HUES64 (cell line): ENCODE measurements around the gene TMEM132D.

ENCODE experiments used
- H3K27ac ChIP-seq: 2 replicates; pipeline ENCODE4 v1.7.0; 2013; ENCODE audit warnings: low read depth, low read length, inconsistent platforms
- H3K27me3 ChIP-seq: 2 replicates; pipeline ENCODE4 v1.6.1; 2013; ENCODE audit warnings: mild to moderate bottlenecking, low read length; ENCODE audit not compliant: insufficient read depth
- H3K36me3 ChIP-seq: 2 replicates; pipeline ENCODE4 v1.6.1; 2013; ENCODE audit warnings: mild to moderate bottlenecking, low read length; ENCODE audit not compliant: insufficient read depth
- H3K4me1 ChIP-seq: 2 replicates; pipeline ENCODE4 v1.6.1; 2013; ENCODE audit warnings: mild to moderate bottlenecking, low read length, moderate library complexity; ENCODE audit not compliant: insufficient read depth
- H3K4me3 ChIP-seq: 2 replicates; pipeline ENCODE4 v1.5.1; 2013; ENCODE audit warnings: mild to moderate bottlenecking, low read length, moderate library complexity
- H3K9ac ChIP-seq: 2 replicates; pipeline ENCODE4 v1.6.1; 2013; ENCODE audit warnings: mild to moderate bottlenecking, low read depth, low read length
- H3K9me3 ChIP-seq: 2 replicates; pipeline ENCODE4 v1.6.1; 2013; ENCODE audit warnings: low read depth, low read length; ENCODE audit not compliant: insufficient read depth
- WGBS: fragments of 150-250, 120-280 bp; methylation state at CpG from one replicate; pipeline ENCODE4 v1.1.7; 2013; ENCODE audit warnings: missing lambda C conversion rate; 5-methylcytosine and 5-hydroxymethylcytosine counted together

TMEM132D gene

GRCh38 chr12:129366656-129367055 is 537.2 kb downstream of the TMEM132D start:
- no peaks in the 10 kb centered on the region for H3K36me3 ChIP-seq
- H3K4me1 ChIP-seq, result no peaks in the 10 kb centered on the region
- H3K27ac ChIP-seq, result no peak overlapping the region
- WGBS, result 92% methylated on average over 9 of the region's 9 CpGs
- H3K4me3 ChIP-seq, result no peak overlapping the region
- no peaks in the 10 kb centered on the region for H3K9me3 ChIP-seq
- no peaks in the 10 kb centered on the region for H3K27me3 ChIP-seq
- H3K9ac ChIP-seq, result no peak overlapping the region

DNA sequence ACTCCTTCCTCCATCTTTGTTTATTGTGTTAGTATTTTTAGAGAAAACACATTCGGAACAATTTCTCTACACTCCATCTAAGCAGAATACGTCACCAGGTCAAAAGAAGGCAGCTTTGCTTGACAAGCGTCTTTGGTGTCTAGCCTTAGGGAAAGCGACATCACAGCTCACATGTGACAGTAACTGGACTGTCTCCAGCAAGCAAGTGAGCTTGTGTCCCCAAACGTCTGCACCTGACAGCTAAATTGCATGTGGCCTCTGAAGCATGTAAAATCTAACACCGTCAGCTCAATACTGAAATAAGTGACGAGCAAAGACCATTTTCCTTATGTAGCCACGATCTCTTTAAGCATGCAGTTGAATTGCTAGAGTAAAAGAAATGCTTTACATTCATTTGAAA is 540.8 kb downstream of the TMEM132D start:
- H3K4me1 ChIP-seq, result no peaks in the 10 kb centered on the region
- H3K9ac ChIP-seq, result no peak overlapping the region
- 95% methylated on average over 8 of the region's 8 CpGs for WGBS
- no peak overlapping the region for H3K27ac ChIP-seq
- no peak overlapping the region for H3K4me3 ChIP-seq
- H3K36me3 ChIP-seq, result no peaks in the 10 kb centered on the region
- no peaks in the 10 kb centered on the region for H3K27me3 ChIP-seq
- H3K9me3 ChIP-seq, result no peaks in the 10 kb centered on the region

- Histone ChIP-seq H3K27me3 (no peaks in the 10 kb centered on the region), H3K9me3 (no peaks in the 10 kb centered on the region), H3K4me1 (no peaks in the 10 kb centered on the region), H3K36me3 (no peaks in the 10 kb centered on the region), H3K27ac (no peak overlapping the region), H3K4me3 (no peak overlapping the region), H3K9ac (no peak overlapping the region)
- 94% methylated on average over 6 of the region's 6 CpGs for WGBS
Measured at GRCh38 chr12:129357233-129357632, 546.6 kb downstream of the TMEM132D start.

GRCh38 chr12:129351481-129351880 is 552.3 kb downstream of the TMEM132D start:
- H3K27ac ChIP-seq, result no peak overlapping the region
- no peaks in the 10 kb centered on the region for H3K9me3 ChIP-seq
- H3K4me1 ChIP-seq, result no peaks in the 10 kb centered on the region
- no peak overlapping the region for H3K4me3 ChIP-seq
- no peaks in the 10 kb centered on the region for H3K36me3 ChIP-seq
- no peaks in the 10 kb centered on the region for H3K27me3 ChIP-seq
- 98% methylated on average over 6 of the region's 6 CpGs for WGBS
- H3K9ac ChIP-seq, result no peak overlapping the region

DNA sequence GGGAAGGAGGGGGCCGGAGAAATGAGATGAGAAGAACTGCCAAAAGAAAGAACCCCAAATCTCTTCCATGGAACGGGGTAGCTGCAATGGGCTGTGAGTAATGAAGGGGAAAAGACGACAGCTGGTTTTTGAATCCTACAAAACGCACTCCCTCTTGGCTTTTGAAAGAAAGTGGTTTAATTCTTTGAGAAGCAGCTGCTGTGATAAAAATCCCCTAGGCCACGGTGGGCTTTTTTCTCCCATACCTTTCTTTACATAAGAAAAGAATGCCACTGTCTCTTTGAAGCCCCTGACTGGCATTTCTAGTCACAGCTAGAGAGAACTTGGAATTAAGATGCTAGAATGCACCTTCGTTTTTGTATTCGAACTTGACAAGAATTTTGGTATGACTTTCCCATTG is 564.5 kb downstream of the TMEM132D start:
- 36% methylated on average over 7 of the region's 7 CpGs for WGBS
- H3K4me1 ChIP-seq, result peaks cover 24% of the 10 kb centered on the region
- H3K9ac ChIP-seq, result no peak overlapping the region
- no peak overlapping the region for H3K4me3 ChIP-seq
- no peaks in the 10 kb centered on the region for H3K27me3 ChIP-seq
- H3K36me3 ChIP-seq, result no peaks in the 10 kb centered on the region
- H3K9me3 ChIP-seq, result no peaks in the 10 kb centered on the region
- H3K27ac ChIP-seq, result no peak overlapping the region; the same call in 1 of the 2 replicates

DNA sequence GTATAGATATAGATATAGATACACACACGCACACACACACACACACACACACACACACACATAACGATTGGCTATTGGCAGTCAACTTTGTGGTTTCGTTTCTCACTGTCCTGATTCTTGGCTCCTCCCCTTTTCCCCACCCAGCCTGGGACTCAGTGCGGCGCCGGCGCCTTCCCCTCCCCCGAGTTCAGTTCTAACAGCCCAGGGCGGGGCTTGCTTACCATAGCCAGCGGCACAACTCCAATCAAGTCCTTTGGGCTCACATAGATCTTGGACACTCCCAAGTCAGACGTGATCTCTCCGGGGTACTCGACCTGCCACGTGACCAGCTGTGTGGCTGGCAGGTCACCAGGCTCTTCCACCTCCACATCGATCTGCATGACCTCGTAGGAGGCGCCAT is 566.4 kb downstream of the TMEM132D start:
- H3K36me3 ChIP-seq, result no peaks in the 10 kb centered on the region
- H3K27ac ChIP-seq, result no peak overlapping the region
- H3K4me1 ChIP-seq, result peaks cover 24% of the 10 kb centered on the region
- H3K4me3 ChIP-seq, result no peak overlapping the region
- no peaks in the 10 kb centered on the region for H3K27me3 ChIP-seq
- H3K9ac ChIP-seq, result no peak overlapping the region
- WGBS, result 90% methylated on average over 17 of the region's 17 CpGs
- no peaks in the 10 kb centered on the region for H3K9me3 ChIP-seq

DNA sequence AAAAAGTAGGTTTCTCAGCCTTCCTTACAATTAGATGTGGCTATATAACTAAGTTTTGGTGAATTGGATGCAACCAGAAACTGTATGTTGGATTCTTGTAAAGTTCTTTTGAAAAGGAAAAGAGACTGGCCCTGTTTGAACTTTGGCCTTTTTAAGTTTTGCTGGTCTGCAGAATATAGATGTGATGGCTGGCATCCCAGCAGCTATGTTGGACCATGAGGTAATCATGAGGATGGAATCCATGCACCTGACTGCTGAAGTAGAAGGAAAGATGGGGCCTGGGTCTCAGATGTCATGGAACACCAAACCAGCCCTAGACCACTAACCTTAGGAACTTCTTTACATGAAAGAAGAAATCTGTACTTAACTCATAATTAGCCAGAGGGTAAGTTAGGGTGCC is 568.1 kb downstream of the TMEM132D start:
- peaks cover 24% of the 10 kb centered on the region for H3K4me1 ChIP-seq
- no peaks in the 10 kb centered on the region for H3K36me3 ChIP-seq
- no peaks in the 10 kb centered on the region for H3K27me3 ChIP-seq
- no peak overlapping the region for H3K4me3 ChIP-seq
- no peak overlapping the region for H3K9ac ChIP-seq
- no peaks in the 10 kb centered on the region for H3K9me3 ChIP-seq
- H3K27ac ChIP-seq, result no peak overlapping the region

DNA sequence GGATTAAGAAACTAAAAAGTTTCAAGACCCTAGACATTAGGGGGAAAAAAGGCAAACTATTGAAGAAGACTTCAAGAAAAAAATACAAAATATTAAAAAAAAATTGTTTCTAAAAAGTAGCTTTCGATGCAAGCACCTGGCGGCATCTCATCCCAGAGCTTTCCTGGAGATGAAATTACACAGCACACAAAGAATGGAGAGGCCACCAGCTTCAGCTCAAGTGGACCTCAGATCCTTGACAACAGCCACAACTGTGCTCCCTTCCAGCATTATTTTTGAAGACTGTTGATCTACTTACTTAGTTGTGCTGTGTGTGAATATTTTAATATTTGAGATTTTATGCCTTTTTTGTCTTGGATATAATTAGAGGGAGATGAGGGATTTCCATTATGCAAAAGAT is 571.5 kb downstream of the TMEM132D start:
- 98% methylated on average over 2 of the region's 2 CpGs for WGBS
- Histone ChIP-seq H3K9ac (no peak overlapping the region), H3K27ac (no peak overlapping the region), H3K4me3 (no peak overlapping the region), H3K36me3 (no peaks in the 10 kb centered on the region), H3K9me3 (no peaks in the 10 kb centered on the region), H3K27me3 (no peaks in the 10 kb centered on the region), H3K4me1 (no peaks in the 10 kb centered on the region)

- H3K27ac ChIP-seq, result no peak overlapping the region
- H3K4me3 ChIP-seq, result no peak overlapping the region
- no peaks in the 10 kb centered on the region for H3K27me3 ChIP-seq
- H3K4me1 ChIP-seq, result no peaks in the 10 kb centered on the region
- WGBS, result 93% methylated on average over 6 of the region's 7 CpGs
- H3K9me3 ChIP-seq, result no peaks in the 10 kb centered on the region
- H3K9ac ChIP-seq, result no peak overlapping the region
- no peaks in the 10 kb centered on the region for H3K36me3 ChIP-seq
Measured at GRCh38 chr12:129331356-129332085, 572.3 kb downstream of the TMEM132D start.

GRCh38 chr12:129328235-129328634 is 575.6 kb downstream of the TMEM132D start:
- no peak overlapping the region for H3K4me3 ChIP-seq
- no peaks in the 10 kb centered on the region for H3K9me3 ChIP-seq
- no peaks in the 10 kb centered on the region for H3K36me3 ChIP-seq
- H3K9ac ChIP-seq, result no peak overlapping the region
- H3K27ac ChIP-seq, result no peak overlapping the region
- H3K4me1 ChIP-seq, result peaks cover 5% of the 10 kb centered on the region; the same call in 1 of the 2 replicates
- 96% methylated on average over 4 of the region's 4 CpGs for WGBS
- no peaks in the 10 kb centered on the region for H3K27me3 ChIP-seq

GRCh38 chr12:129325566-129325965 is 578.3 kb downstream of the TMEM132D start:
- H3K9me3 ChIP-seq, result no peaks in the 10 kb centered on the region
- 90% methylated on average over 2 of the region's 2 CpGs for WGBS
- no peaks in the 10 kb centered on the region for H3K27me3 ChIP-seq
- H3K4me1 ChIP-seq, result peaks cover 5% of the 10 kb centered on the region; the same call in 1 of the 2 replicates
- H3K27ac ChIP-seq, result no peak overlapping the region
- H3K9ac ChIP-seq, result no peak overlapping the region
- no peak overlapping the region for H3K4me3 ChIP-seq
- H3K36me3 ChIP-seq, result no peaks in the 10 kb centered on the region

- no peak overlapping the region for H3K9ac ChIP-seq
- no peaks in the 10 kb centered on the region for H3K27me3 ChIP-seq
- no peaks in the 10 kb centered on the region for H3K4me1 ChIP-seq
- no peak overlapping the region for H3K27ac ChIP-seq
- H3K36me3 ChIP-seq, result no peaks in the 10 kb centered on the region
- H3K4me3 ChIP-seq, result no peak overlapping the region
- 65% methylated on average over 4 of the region's 4 CpGs for WGBS
- H3K9me3 ChIP-seq, result no peaks in the 10 kb centered on the region
Measured at GRCh38 chr12:129312048-129312447, 591.8 kb downstream of the TMEM132D start.
